GM12865 (cell line): ENCODE measurements around the gene EIF2A.
A peak's percentile ranks its signal among the peaks of the same experiment; 100 is the strongest.

Experiments
- DNase-seq: peaks from one replicate; pipeline ENCODE4 v3.0.0; 2010; ENCODE audit warnings: low read depth
- H3K4me3 ChIP-seq: 2 replicates; pipeline ENCODE4 v1.5.1; 2011; ENCODE audit warnings: mild to moderate bottlenecking, low read depth, low read length, control low read depth
- CTCF ChIP-seq: IDR thresholded peaks from 2 replicates; pipeline ENCODE4 v1.5.1; 2011; ENCODE audit warnings: low read length, control low read depth, low read depth, inconsistent platforms; ENCODE audit not compliant: insufficient read depth; ENCODE audit errors: missing control alignments

The EIF2A gene

GRCh38 chr3:150607267-150608065 is 60.9 kb downstream of the EIF2A start:
- H3K4me3 ChIP-seq = peak overlapping the region; percentile 99
- DNase-seq = peak; percentile 53
- no peak for TF ChIP-seq CTCF

- no peak for TF ChIP-seq CTCF
- no peak overlapping the region; the same call in 1 of the 2 replicates for H3K4me3 ChIP-seq
- no peak for DNase-seq
These were observed 63.4 kb downstream of the EIF2A start for GRCh38 chr3:150609988-150610387.

GRCh38 chr3:150610785-150611184 is 64.2 kb downstream of the EIF2A start:
- no peak for TF ChIP-seq CTCF
- no peak overlapping the region for H3K4me3 ChIP-seq

GRCh38 chr3:150611666-150612065 is 65.1 kb downstream of the EIF2A start:
- TF ChIP-seq CTCF = no peak
- no peak for DNase-seq
- H3K4me3 ChIP-seq = no peak overlapping the region

More at GRCh38 chr3:150610785-150611184, 64.2 kb downstream of the EIF2A start:
- DNase-seq = no peak

- no peak for TF ChIP-seq CTCF
- H3K4me3 ChIP-seq = no peak overlapping the region
- no peak for DNase-seq
These were observed 65.9 kb downstream of the EIF2A start for GRCh38 chr3:150612494-150612893.

GRCh38 chr3:150613034-150613433 is 66.4 kb downstream of the EIF2A start:
- TF ChIP-seq CTCF = no peak
- no peak for DNase-seq
- no peak overlapping the region for H3K4me3 ChIP-seq

GRCh38 chr3:150613709-150614480 is 67.3 kb downstream of the EIF2A start:
- no peak for TF ChIP-seq CTCF
- no peak for DNase-seq
- no peak overlapping the region for H3K4me3 ChIP-seq
